Keratinocyte (primary cell): ENCODE measurements around the gene CEPT1. TPM values are rescaled to one million over a fixed set of nuclear protein-coding genes. Genes with fewer than 3 reads are reported as not detected.

Source experiments
- DNase-seq: peaks from one replicate; pipeline ENCODE4 v3.0.0-alpha.2; 2011; ENCODE audit warnings: low read depth, missing footprints, low spot score
- FAIRE-seq: peaks from 2 replicates; lab custom pipeline; 2011; peaks lifted over from hg19 to GRCh38; lab: Jason Lieb, UNC
- H2AFZ ChIP-seq: 2 replicates; pipeline ENCODE4 v1.6.0; 2012; ENCODE audit warnings: low read length, control low read depth, inconsistent platforms; ENCODE audit not compliant: control insufficient read depth
- H3K27ac ChIP-seq: 2 replicates; pipeline ENCODE4 v1.5.1; 2011; ENCODE audit warnings: low read length; ENCODE audit not compliant: control insufficient read depth, insufficient read depth
- H3K27me3 ChIP-seq: 3 replicates; pipeline ENCODE4 v1.6.0; 2011; ENCODE audit warnings: low read length; ENCODE audit not compliant: control insufficient read depth, insufficient read depth; ENCODE audit errors: extremely low read depth
- H3K36me3 ChIP-seq, 2 experiments: 2 replicates in 1 of 2; 3 replicates in 1 of 2; pipeline ENCODE4 v1.5.1; 2011; ENCODE audit warnings: low read length in 2 of 2, mild to moderate bottlenecking in 1 of 2; ENCODE audit not compliant: control insufficient read depth in 2 of 2, insufficient read depth in 2 of 2; ENCODE audit errors: extremely low read depth in 1 of 2
- H3K4me1 ChIP-seq: 3 replicates; pipeline ENCODE4 v1.5.1; 2011; ENCODE audit warnings: low read length; ENCODE audit not compliant: control insufficient read depth, insufficient read depth; ENCODE audit errors: extremely low read depth
- H3K4me2 ChIP-seq: 3 replicates; pipeline ENCODE4 v1.6.0; 2011; ENCODE audit warnings: low read depth, low read length; ENCODE audit not compliant: control insufficient read depth, insufficient read depth; ENCODE audit errors: extremely low read depth
- H3K4me3 ChIP-seq, 3 experiments: fragments of 200-600 bp in 1 of 3; sonication (generic) in 1 of 3; 2 replicates in 2 of 3; 3 replicates in 1 of 3; pipeline ENCODE4 v1.5.1; 2011 to 2016; ENCODE audit warnings: low read length in 3 of 3, mild to moderate bottlenecking in 3 of 3, control low read depth in 2 of 3, inconsistent platforms in 1 of 3, low read depth in 1 of 3, mixed read lengths in 1 of 3, mixed run types in 1 of 3, moderate library complexity in 1 of 3; ENCODE audit not compliant: control insufficient read depth in 2 of 3, insufficient read depth in 2 of 3; ENCODE audit errors: extremely low read depth in 1 of 3
- H3K79me2 ChIP-seq: 2 replicates; pipeline ENCODE4 v1.6.0; 2012; ENCODE audit warnings: low read length; ENCODE audit not compliant: control insufficient read depth, insufficient read depth
- H3K9ac ChIP-seq: 3 replicates; pipeline ENCODE4 v1.6.0; 2011; ENCODE audit warnings: low read length; ENCODE audit not compliant: control insufficient read depth, insufficient read depth; ENCODE audit errors: extremely low read depth
- H3K9me1 ChIP-seq: 3 replicates; pipeline ENCODE4 v1.6.0; 2011; ENCODE audit warnings: low read length; ENCODE audit not compliant: control insufficient read depth, insufficient read depth; ENCODE audit errors: extremely low read depth
- H3K9me3 ChIP-seq: 2 replicates; pipeline ENCODE4 v1.5.1; 2012; ENCODE audit warnings: low read depth, low read length; ENCODE audit not compliant: control insufficient read depth
- H4K20me1 ChIP-seq: 3 replicates; pipeline ENCODE4 v1.6.0; 2011; ENCODE audit warnings: low read length; ENCODE audit not compliant: control insufficient read depth, insufficient read depth; ENCODE audit errors: extremely low read depth
- CTCF ChIP-seq, 3 experiments: IDR thresholded peaks in 1 of 3; conservative IDR thresholded peaks in 1 of 3; optimal IDR thresholded peaks in 1 of 3; 2 replicates in 2 of 3; 3 replicates in 1 of 3; pipeline versions ENCODE3 to v1.5.1; 2011; ENCODE audit warnings: low read length in 3 of 3, mild to moderate bottlenecking in 3 of 3, moderate library complexity in 2 of 3, control low read depth in 1 of 3, inconsistent platforms in 1 of 3; ENCODE audit not compliant: insufficient read depth in 2 of 3; ENCODE audit errors: extremely low read depth in 1 of 3
- EZH2 ChIP-seq: IDR thresholded peaks from one replicate; pipeline ENCODE4 v1.6.1; 2012; ENCODE audit warnings: inconsistent platforms, mild to moderate bottlenecking, low read length, moderate library complexity
- dilution Hi-C: fragments of 300-500 bp; cut with MboI; formaldehyde crosslinking; loops from one replicate; pipeline ENCODE4 v1.7.0; 2020; ENCODE audit warnings: low sequenced_read_pairs; ENCODE audit not compliant: extremely low pct_ligation_motif_present
- polyA plus RNA-seq, 5 experiments: library from polyadenylated mRNA; depleted of rRNA in 3 of 5; stranded (reverse) in 3 of 5; stranded (forward) in 1 of 5; unstranded in 1 of 5; fragments of >200 nt; gene quantifications; 1 replicate in 1 of 5; 2 replicates in 3 of 5; 3 replicates in 1 of 5; pipeline versions ENCODE4 v1.2.1 to v1.2.3, GENCODE V29; 2011 to 2012; ENCODE audit warnings: missing spikeins in 2 of 5, low read depth in 1 of 5, low replicate concordance in 1 of 5

Gene CEPT1
- polyA plus RNA-seq, 1 donor (not counting 4 experiments of a cell fraction or from before 2014, with no cell fraction given) = 65.2 TPM

- FAIRE-seq (no peak), DNase-seq (no peak)
- no peak for TF ChIP-seq CTCF (optimal IDR thresholded peaks at IDR 0.05 in 1 of 3, IDR thresholded peaks at IDR 0.05 in 1 of 3, conservative IDR thresholded peaks at IDR 0.05 in 1 of 3; ENCODE audit: extremely low read depth in 1 of 3, insufficient read depth in 2 of 3, low read length in 3 of 3)
- Histone ChIP-seq H3K4me1 (no peaks in the 10 kb centered on the region), H3K27ac (no peak overlapping the region), H3K9me1 (no peaks in the 10 kb centered on the region), H3K79me2 (no peaks in the 10 kb centered on the region), H2AFZ (no peak overlapping the region), H3K9ac (no peak overlapping the region), H3K9me3 (no peaks in the 10 kb centered on the region), H4K20me1 (no peaks in the 10 kb centered on the region), H3K36me3 (peaks cover 1 to 5% of the 10 kb centered on the region in 2 experiments), H3K4me2 (no peak overlapping the region), H3K4me3 (no peak overlapping the region), H3K27me3 (no peaks in the 10 kb centered on the region)
- dilution Hi-C loops = no loop called here
Observed at GRCh38 chr1:111129376-111129775, 10.6 kb upstream of the CEPT1 start.

- Histone ChIP-seq H2AFZ (no peak overlapping the region), H4K20me1 (no peaks in the 10 kb centered on the region), H3K27me3 (no peaks in the 10 kb centered on the region), H3K79me2 (no peaks in the 10 kb centered on the region), H3K27ac (no peak overlapping the region), H3K4me3 (no peak overlapping the region), H3K4me2 (no peak overlapping the region), H3K9me3 (no peaks in the 10 kb centered on the region), H3K36me3 (peaks cover 1 to 11% of the 10 kb centered on the region in 2 experiments), H3K9ac (no peak overlapping the region), H3K9me1 (no peaks in the 10 kb centered on the region), H3K4me1 (no peaks in the 10 kb centered on the region)
- FAIRE-seq = no peak
- TF ChIP-seq CTCF (optimal IDR thresholded peaks at IDR 0.05 in 1 of 3, IDR thresholded peaks at IDR 0.05 in 1 of 3, conservative IDR thresholded peaks at IDR 0.05 in 1 of 3; ENCODE audit: extremely low read depth in 1 of 3, insufficient read depth in 2 of 3, low read length in 3 of 3) = no peak
- TF ChIP-seq EZH2 = no peak
- DNase-seq = no peak
- dilution Hi-C loops = no loop called here
Observed at GRCh38 chr1:111131693-111132092, 8.3 kb upstream of the CEPT1 start.
